Esophagus squamous epithelium (tissue), 4 donors: ENCODE results near the gene SCNN1G.

Source experiments
- POLR2A ChIP-seq, 4 donors: fragments of 450-650 bp; IDR thresholded peaks; one replicate each; pipeline ENCODE4 v1.6.1; 2017; ENCODE audit warnings: antibody characterized with exemption in 4 of 4, mild to moderate bottlenecking in 4 of 4, moderate library complexity in 3 of 4
- TF ChIP-seq, protein P1 (sequence below), 6 experiments: fragments of 450-650 bp in 4 of 6; fragments of 200-600 bp in 2 of 6; sonication (generic) in 2 of 6; IDR thresholded peaks; one replicate each; pipeline ENCODE4 v1.5.1; 2016 to 2019; ENCODE audit warnings: antibody characterized with exemption in 6 of 6, mild to moderate bottlenecking in 4 of 6, moderate library complexity in 4 of 6

DNA sequence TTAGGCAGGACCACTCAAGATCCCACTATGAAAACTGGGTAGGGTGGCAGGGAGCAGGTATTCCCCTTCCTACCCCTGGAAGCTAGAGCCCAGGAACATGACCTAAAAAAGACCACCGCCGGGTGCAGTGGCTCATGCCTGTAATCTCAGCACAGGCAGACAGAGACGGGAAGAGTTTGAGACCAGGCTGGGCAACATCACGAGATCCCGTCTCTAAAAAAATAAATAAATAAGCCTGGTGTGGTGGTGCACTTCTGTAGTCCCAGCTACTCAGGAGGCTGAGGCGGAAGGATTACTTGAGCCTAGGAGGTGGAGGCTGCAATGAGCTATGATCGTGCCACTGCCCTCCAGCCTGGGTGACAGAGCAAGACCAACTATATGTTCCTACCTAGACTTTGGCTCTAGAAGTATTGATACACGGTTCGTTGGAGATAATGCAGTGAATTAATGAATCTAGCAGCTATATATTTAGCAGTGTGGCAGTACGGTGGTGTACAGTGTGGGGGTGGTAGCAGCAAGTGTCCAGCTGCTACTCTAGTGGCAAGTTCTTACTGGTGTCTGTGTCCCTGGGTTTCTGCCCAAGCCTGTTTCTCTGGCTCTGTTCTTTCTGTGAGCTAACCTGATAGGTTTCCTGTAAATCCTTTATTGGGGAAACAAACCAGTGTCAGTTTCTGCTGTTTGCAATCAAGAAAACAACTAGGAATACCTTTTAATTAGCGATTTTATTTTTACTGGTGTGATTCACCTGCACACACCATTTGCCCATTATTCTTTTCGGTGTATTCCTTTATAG, 30.0 kb upstream of the SCNN1G start:
- TF ChIP-seq, protein P1, sequence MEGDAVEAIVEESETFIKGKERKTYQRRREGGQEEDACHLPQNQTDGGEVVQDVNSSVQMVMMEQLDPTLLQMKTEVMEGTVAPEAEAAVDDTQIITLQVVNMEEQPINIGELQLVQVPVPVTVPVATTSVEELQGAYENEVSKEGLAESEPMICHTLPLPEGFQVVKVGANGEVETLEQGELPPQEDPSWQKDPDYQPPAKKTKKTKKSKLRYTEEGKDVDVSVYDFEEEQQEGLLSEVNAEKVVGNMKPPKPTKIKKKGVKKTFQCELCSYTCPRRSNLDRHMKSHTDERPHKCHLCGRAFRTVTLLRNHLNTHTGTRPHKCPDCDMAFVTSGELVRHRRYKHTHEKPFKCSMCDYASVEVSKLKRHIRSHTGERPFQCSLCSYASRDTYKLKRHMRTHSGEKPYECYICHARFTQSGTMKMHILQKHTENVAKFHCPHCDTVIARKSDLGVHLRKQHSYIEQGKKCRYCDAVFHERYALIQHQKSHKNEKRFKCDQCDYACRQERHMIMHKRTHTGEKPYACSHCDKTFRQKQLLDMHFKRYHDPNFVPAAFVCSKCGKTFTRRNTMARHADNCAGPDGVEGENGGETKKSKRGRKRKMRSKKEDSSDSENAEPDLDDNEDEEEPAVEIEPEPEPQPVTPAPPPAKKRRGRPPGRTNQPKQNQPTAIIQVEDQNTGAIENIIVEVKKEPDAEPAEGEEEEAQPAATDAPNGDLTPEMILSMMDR (IDR thresholded peaks at IDR 0.05) = no peak
- no peak for TF ChIP-seq POLR2A (IDR thresholded peaks at IDR 0.05)
